GM12878 (cell line): ENCODE data around the gene ANTXR2. TPM values are rescaled to one million over a fixed set of nuclear protein-coding genes. Genes with fewer than 3 reads are reported as not detected.

ENCODE experiments used
- ATAC-seq: fragments of 200-7000 bp; cut with Tn5 transposase; 3 replicates; pipeline ENCODE4 v1.9.1; 2020; ENCODE audit warnings: mild to moderate bottlenecking, moderate library complexity
- BruUV-seq: library from RNA; stranded (reverse); fragments of 400-500 nt; replicated peaks from 2 replicates; lab custom pipeline; 2021; lab: Mats Ljungman, UMichigan
- CTCF ChIA-PET: fragments of 300-600 bp; sonication (Branson Sonifier 250); formaldehyde crosslinking; extraction: SDS; loops from one replicate; lab custom pipeline; 2021; ENCODE audit warnings: inconsistent platforms; lab: Yijun Ruan, JAX
- POLR2A ChIA-PET: fragments of 350-600 bp; formaldehyde crosslinking; extraction: SDS; loops from one replicate; lab custom pipeline; 2021; ENCODE audit warnings: inconsistent platforms; lab: Charles Lee
- RAD21 ChIA-PET: fragments of 300-600 bp; sonication (Branson Sonifier 250); formaldehyde crosslinking; loops from one replicate; lab custom pipeline; 2023; ENCODE audit warnings: antibody characterized with exemption; ENCODE audit not compliant: unreplicated experiment; lab: Charles Lee
- SMC1A ChIA-PET: fragments of 300-600 bp; sonication (Branson Sonifier 250); formaldehyde crosslinking; loops from one replicate; lab custom pipeline; 2023; ENCODE audit not compliant: unreplicated experiment, uncharacterized antibody; lab: Charles Lee
- DNase-seq: peaks from one replicate; pipeline ENCODE4 v3.0.0-alpha.2; 2011; ENCODE audit warnings: low read depth, low spot score
- FAIRE-seq: peaks from 3 replicates; lab custom pipeline; 2011; peaks lifted over from hg19 to GRCh38; lab: Jason Lieb, UNC
- H2AFZ ChIP-seq: 2 replicates; pipeline ENCODE4 v1.6.0; 2011; ENCODE audit warnings: low read depth, low read length, control low read depth; ENCODE audit not compliant: control insufficient read depth
- H3K27ac ChIP-seq: 2 replicates; pipeline ENCODE4 v1.5.1; 2011; ENCODE audit warnings: control low read depth; ENCODE audit not compliant: control insufficient read depth, insufficient read depth
- H3K27me3 ChIP-seq, 2 experiments: replicated peaks in 1 of 2; 2 replicates each; pipeline versions ENCODE4 v1.6.0 to v1.6.1; 2011; ENCODE audit warnings: low read length in 1 of 2; ENCODE audit not compliant: control insufficient read depth in 2 of 2, insufficient read depth in 2 of 2
- H3K36me3 ChIP-seq, 2 experiments: 2 replicates each; pipeline ENCODE4 v1.5.1; 2011; ENCODE audit warnings: low read length in 1 of 2; ENCODE audit not compliant: control insufficient read depth in 2 of 2, insufficient read depth in 2 of 2
- H3K4me1 ChIP-seq: 2 replicates; pipeline ENCODE4 v1.6.1; 2011; ENCODE audit warnings: mild to moderate bottlenecking, low read length, moderate library complexity, mixed read lengths; ENCODE audit not compliant: control insufficient read depth, insufficient read depth
- H3K4me2 ChIP-seq: 2 replicates; pipeline ENCODE4 v1.6.0; 2011; ENCODE audit warnings: control low read depth; ENCODE audit not compliant: control insufficient read depth, insufficient read depth
- H3K4me3 ChIP-seq: fragments of 200-600 bp; sonication (generic); 2 replicates; pipeline ENCODE4 v1.5.1; 2016
- H3K79me2 ChIP-seq: 2 replicates; pipeline ENCODE4 v1.6.0; 2011; ENCODE audit warnings: low read length; ENCODE audit not compliant: control insufficient read depth, insufficient read depth
- H3K9ac ChIP-seq: 2 replicates; pipeline ENCODE4 v1.8.0; 2011; ENCODE audit warnings: low read length, control low read depth, mixed read lengths; ENCODE audit not compliant: control insufficient read depth, insufficient read depth
- H3K9me3 ChIP-seq: replicated peaks from 3 replicates; pipeline ENCODE4 v1.5.1; 2011; ENCODE audit warnings: mild to moderate bottlenecking, low read length; ENCODE audit not compliant: control insufficient read depth, insufficient read depth
- H4K20me1 ChIP-seq: 2 replicates; pipeline ENCODE4 v1.6.0; 2011; ENCODE audit not compliant: control insufficient read depth, insufficient read depth
- BCL3 ChIP-seq: IDR thresholded peaks from 2 replicates; pipeline ENCODE4 v1.6.1; 2011; ENCODE audit warnings: borderline replicate concordance, low read depth, mild to moderate bottlenecking, moderate library complexity, low read length; ENCODE audit not compliant: insufficient read depth, poor library complexity, severe bottlenecking
- CBX3 ChIP-seq: fragments of 200-600 bp; sonication (generic); IDR thresholded peaks from 2 replicates; pipeline ENCODE4 v1.6.1; 2016; ENCODE audit warnings: low read depth, borderline replicate concordance
- HSF1 ChIP-seq: fragments of 150-350 bp; IDR thresholded peaks from 2 replicates; pipeline ENCODE4 v1.6.1; 2014; ENCODE audit warnings: mild to moderate bottlenecking, low read depth, low read length
- IKZF2 ChIP-seq, 2 experiments: fragments of 450-650 bp; IDR thresholded peaks; 2 replicates each; pipeline ENCODE4 v1.6.1; 2017; ENCODE audit warnings: mild to moderate bottlenecking in 2 of 2, moderate library complexity in 2 of 2
- MTA2 ChIP-seq: fragments of 450-650 bp; IDR thresholded peaks from 2 replicates; pipeline ENCODE4 v1.6.1; 2016; ENCODE audit warnings: low read depth, mild to moderate bottlenecking, moderate library complexity
- MTA3 ChIP-seq: IDR thresholded peaks from 2 replicates; pipeline ENCODE4 v1.6.1; 2012; ENCODE audit warnings: low read length, inconsistent platforms, borderline replicate concordance
- NR2C1 ChIP-seq: fragments of 450-650 bp; IDR thresholded peaks from 2 replicates; pipeline ENCODE4 v1.6.1; 2017; ENCODE audit warnings: antibody characterized with exemption, mild to moderate bottlenecking, moderate library complexity
- PAX5 ChIP-seq: IDR thresholded peaks from 2 replicates; pipeline ENCODE4 v1.6.1; 2011; ENCODE audit warnings: low read depth, low read length, borderline replicate concordance
- SPI1 ChIP-seq: IDR thresholded peaks from 2 replicates; pipeline ENCODE4 v1.6.1; 2011; ENCODE audit warnings: low read depth, mild to moderate bottlenecking, low read length, moderate library complexity, borderline replicate concordance; ENCODE audit not compliant: insufficient read depth
- TCF12 ChIP-seq: IDR thresholded peaks from 2 replicates; pipeline ENCODE4 v1.6.1; 2011; ENCODE audit warnings: low read depth, mild to moderate bottlenecking, low read length
- ZNF687 ChIP-seq: fragments of 450-650 bp; IDR thresholded peaks from 2 replicates; pipeline ENCODE4 v1.6.1; 2017; ENCODE audit warnings: mild to moderate bottlenecking, moderate library complexity
- WGBS: methylation state at CpG from one replicate; pipeline ENCODE4 v1.1.6; 2016; ENCODE audit warnings: low lambda C conversion rate; ENCODE audit not compliant: insufficient replicate concordance, insufficient coverage; ENCODE audit errors: missing lambda C conversion rate; 5-methylcytosine and 5-hydroxymethylcytosine counted together
- in situ Hi-C: fragments of 300-500 bp; cut with MboI; formaldehyde crosslinking; loops from 9 replicates; pipeline ENCODE4 v1.14.3; 2018; ENCODE audit warnings: mixed read lengths
- intact Hi-C: fragments of 100-400 bp; cut with micrococcal nuclease; formaldehyde crosslinking; loops from one replicate; pipeline ENCODE4 v1.14.2; 2022; ENCODE audit not compliant: unreplicated experiment
- polyA plus RNA-seq, 11 experiments: library from polyadenylated mRNA; depleted of rRNA in 4 of 11; unstranded in 6 of 11; stranded (reverse) in 5 of 11; fragments of >200 nt; fragmentation: Nextera tagmentation in 4 of 11; fragmentation: Illumina TruSeq in 1 of 11; extraction: Ambion mirVana in 4 of 11; extraction: Trizol in 1 of 11; gene quantifications; 1 replicate in 1 of 11; 2 replicates in 10 of 11; pipeline versions ENCODE4 v1.2.1 to v1.2.3, GENCODE V29; 2011 to 2016; ENCODE audit warnings: inconsistent platforms in 2 of 11, missing spikeins in 2 of 11, low read depth in 1 of 11
- total RNA-seq, 4 experiments: library from RNA; depleted of rRNA in 3 of 4; stranded (reverse); fragments of >200 nt in 3 of 4; fragmentation: Illumina TruSeq in 1 of 4; extraction: Trizol in 1 of 4; gene quantifications; 2 replicates each; pipeline versions ENCODE4 v1.2.1 to v1.2.3, GENCODE V29; 2013 to 2021

ANTXR2 gene
- total and polyA plus RNA-seq, 10 of the 15 experiments (the other 5 are each of a cell fraction or from before 2014, with no cell fraction given) = 1.4 to 8.9 (median 5.7) TPM

GRCh38 chr4:80049813-80050534, 23.1 kb downstream of the ANTXR2 start:
- ATAC-seq = no peak
- 83% methylated on average over 7 of the region's 7 CpGs for WGBS
- in situ Hi-C loops (loop anchor here (25.0 kb wide), 1 partner anchor 1288 kb away; no protein-coding TSS in a partner anchor), intact Hi-C loops (no loop called here)
- Histone ChIP-seq H3K36me3 (no peaks in the 10 kb centered on the region), H3K9ac (no peak overlapping the region), H2AFZ (no peak overlapping the region), H3K27me3 (no peaks in the 10 kb centered on the region), H3K4me2 (no peak overlapping the region), H3K9me3 (no peaks in the 10 kb centered on the region), H3K4me1 (no peaks in the 10 kb centered on the region), H3K4me3 (no peak overlapping the region), H3K79me2 (no peaks in the 10 kb centered on the region), H3K27ac (no peak overlapping the region), H4K20me1 (no peaks in the 10 kb centered on the region)
- ChIA-PET CTCF (interaction anchor here (1.4 kb wide), 1 partner anchor 168 kb away, joined by 3 read pairs; no protein-coding TSS in a partner anchor), POLR2A (no interaction called here), RAD21 (interaction anchor here (1.5 kb wide), 1 partner anchor 23 kb away, joined by 3 read pairs; the partner anchor contains the start of gene ANTXR2), SMC1A (interaction anchor here (1.1 to 1.5 kb wide), 2 partner anchors 16 to 67 kb away, joined by 3 to 4 read pairs; no protein-coding TSS in a partner anchor)
- no TSS peak for BruUV-seq
- TF ChIP-seq HSF1 (no peak), MTA3 (no peak), PAX5 (no peak), CBX3 (no peak), ZNF687 (no peak), MTA2 (no peak), TCF12 (no peak), NR2C1 (no peak), BCL3 (no peak), IKZF2 (IDR thresholded peaks at IDR 0.05) (no peak), SPI1 (no peak)
- no peak for FAIRE-seq
- no peak for DNase-seq
